Breast epithelium (tissue), 3 donors: ENCODE data around the gene ARPP21.

ENCODE experiments used
- CTCF ChIP-seq, 3 donors: fragments of 450-650 bp; IDR thresholded peaks; one replicate each; pipeline ENCODE4 v1.5.1; 2016 to 2017; ENCODE audit warnings: antibody characterized with exemption in 3 of 3, mild to moderate bottlenecking in 3 of 3, moderate library complexity in 3 of 3
- POLR2AphosphoS5 ChIP-seq, 3 donors: sonication (generic); formaldehyde crosslinking; IDR thresholded peaks; one replicate each; pipeline ENCODE4 v1.6.1; 2017; ENCODE audit warnings: antibody characterized with exemption in 3 of 3

DNA sequence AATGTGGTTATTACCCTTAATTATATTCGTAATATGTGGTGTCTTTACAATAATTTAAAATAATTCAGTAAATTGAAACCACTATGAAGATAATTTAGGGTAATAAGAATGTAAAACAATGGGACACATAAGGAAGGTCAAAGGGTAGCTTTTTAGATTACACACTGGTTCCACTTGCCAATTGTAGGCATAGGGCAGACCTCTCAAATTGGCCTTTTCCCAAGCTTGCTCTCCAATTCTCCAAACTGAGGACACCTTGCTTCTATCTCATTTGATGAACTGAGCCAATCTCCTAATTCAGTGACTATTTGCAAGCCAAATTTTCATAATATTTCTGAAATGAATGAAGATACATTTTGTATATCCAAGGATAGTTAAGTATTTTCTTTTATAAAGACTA, 151.4 kb downstream of the ARPP21 start:
- TF ChIP-seq POLR2AphosphoS5 (IDR thresholded peaks at IDR 0.05) (no peak), CTCF (IDR thresholded peaks at IDR 0.05) (no peak)
